GM12878 (cell line): ENCODE data around the gene CSRP3. TPM values are rescaled to one million over a fixed set of nuclear protein-coding genes. Genes with fewer than 3 reads are reported as not detected.

Source experiments
- ATAC-seq: fragments of 200-7000 bp; cut with Tn5 transposase; 3 replicates; pipeline ENCODE4 v1.9.1; 2020; ENCODE audit warnings: mild to moderate bottlenecking, moderate library complexity
- BruUV-seq: library from RNA; stranded (reverse); fragments of 400-500 nt; replicated peaks from 2 replicates; lab custom pipeline; 2021; lab: Mats Ljungman, UMichigan
- CTCF ChIA-PET: fragments of 300-600 bp; sonication (Branson Sonifier 250); formaldehyde crosslinking; extraction: SDS; loops from one replicate; lab custom pipeline; 2021; ENCODE audit warnings: inconsistent platforms; lab: Yijun Ruan, JAX
- POLR2A ChIA-PET: fragments of 350-600 bp; formaldehyde crosslinking; extraction: SDS; loops from one replicate; lab custom pipeline; 2021; ENCODE audit warnings: inconsistent platforms; lab: Charles Lee
- RAD21 ChIA-PET: fragments of 300-600 bp; sonication (Branson Sonifier 250); formaldehyde crosslinking; loops from one replicate; lab custom pipeline; 2023; ENCODE audit warnings: antibody characterized with exemption; ENCODE audit not compliant: unreplicated experiment; lab: Charles Lee
- SMC1A ChIA-PET: fragments of 300-600 bp; sonication (Branson Sonifier 250); formaldehyde crosslinking; loops from one replicate; lab custom pipeline; 2023; ENCODE audit not compliant: unreplicated experiment, uncharacterized antibody; lab: Charles Lee
- DNase-seq: peaks from one replicate; pipeline ENCODE4 v3.0.0-alpha.2; 2011; ENCODE audit warnings: low read depth, low spot score
- FAIRE-seq: peaks from 3 replicates; lab custom pipeline; 2011; peaks lifted over from hg19 to GRCh38; lab: Jason Lieb, UNC
- H2AFZ ChIP-seq: 2 replicates; pipeline ENCODE4 v1.6.0; 2011; ENCODE audit warnings: low read depth, low read length, control low read depth; ENCODE audit not compliant: control insufficient read depth
- H3K27ac ChIP-seq: 2 replicates; pipeline ENCODE4 v1.5.1; 2011; ENCODE audit warnings: control low read depth; ENCODE audit not compliant: control insufficient read depth, insufficient read depth
- H3K27me3 ChIP-seq, 2 experiments: replicated peaks in 1 of 2; 2 replicates each; pipeline versions ENCODE4 v1.6.0 to v1.6.1; 2011; ENCODE audit warnings: low read length in 1 of 2; ENCODE audit not compliant: control insufficient read depth in 2 of 2, insufficient read depth in 2 of 2
- H3K36me3 ChIP-seq, 2 experiments: 2 replicates each; pipeline ENCODE4 v1.5.1; 2011; ENCODE audit warnings: low read length in 1 of 2; ENCODE audit not compliant: control insufficient read depth in 2 of 2, insufficient read depth in 2 of 2
- H3K4me1 ChIP-seq: 2 replicates; pipeline ENCODE4 v1.6.1; 2011; ENCODE audit warnings: mild to moderate bottlenecking, low read length, moderate library complexity, mixed read lengths; ENCODE audit not compliant: control insufficient read depth, insufficient read depth
- H3K4me2 ChIP-seq: 2 replicates; pipeline ENCODE4 v1.6.0; 2011; ENCODE audit warnings: control low read depth; ENCODE audit not compliant: control insufficient read depth, insufficient read depth
- H3K4me3 ChIP-seq: fragments of 200-600 bp; sonication (generic); 2 replicates; pipeline ENCODE4 v1.5.1; 2016
- H3K79me2 ChIP-seq: 2 replicates; pipeline ENCODE4 v1.6.0; 2011; ENCODE audit warnings: low read length; ENCODE audit not compliant: control insufficient read depth, insufficient read depth
- H3K9ac ChIP-seq: 2 replicates; pipeline ENCODE4 v1.8.0; 2011; ENCODE audit warnings: low read length, control low read depth, mixed read lengths; ENCODE audit not compliant: control insufficient read depth, insufficient read depth
- H3K9me3 ChIP-seq: replicated peaks from 3 replicates; pipeline ENCODE4 v1.5.1; 2011; ENCODE audit warnings: mild to moderate bottlenecking, low read length; ENCODE audit not compliant: control insufficient read depth, insufficient read depth
- H4K20me1 ChIP-seq: 2 replicates; pipeline ENCODE4 v1.6.0; 2011; ENCODE audit not compliant: control insufficient read depth, insufficient read depth
- CHD1 ChIP-seq: IDR thresholded peaks from 2 replicates; pipeline ENCODE4 v1.6.1; 2012; ENCODE audit warnings: low read depth, low read length, improper control_type of control experiment
- CTCF ChIP-seq, 3 experiments: IDR thresholded peaks in 2 of 3; conservative IDR thresholded peaks in 1 of 3; 2 replicates each; pipeline ENCODE4 v1.5.1; 2011; ENCODE audit warnings: low read depth in 3 of 3, low read length in 3 of 3, mild to moderate bottlenecking in 3 of 3, control low read depth in 2 of 3, moderate library complexity in 2 of 3, inconsistent platforms in 1 of 3, mixed read lengths in 1 of 3; ENCODE audit not compliant: control insufficient read depth in 2 of 3, insufficient read depth in 1 of 3; ENCODE audit errors: extremely low read depth in 1 of 3
- EZH2 ChIP-seq: IDR thresholded peaks from 2 replicates; pipeline ENCODE4 v1.6.1; 2012; ENCODE audit warnings: low read depth, mild to moderate bottlenecking, control low read depth, inconsistent platforms, low read length, borderline replicate concordance; ENCODE audit not compliant: control insufficient read depth
- IRF4 ChIP-seq: IDR thresholded peaks from 2 replicates; pipeline ENCODE4 v1.6.1; 2011; ENCODE audit warnings: low read depth, low read length
- MYC ChIP-seq: IDR thresholded peaks from 2 replicates; pipeline ENCODE4 v1.6.1; 2011; ENCODE audit warnings: mild to moderate bottlenecking, low read length, moderate library complexity, inconsistent platforms; ENCODE audit not compliant: insufficient read depth, insufficient replicate concordance, insufficient read length, severe bottlenecking
- NFXL1 ChIP-seq: fragments of 450-650 bp; IDR thresholded peaks from 2 replicates; pipeline ENCODE4 v1.6.1; 2017; ENCODE audit warnings: antibody characterized with exemption, mild to moderate bottlenecking, borderline replicate concordance
- RBBP5 ChIP-seq: fragments of 200-600 bp; sonication (generic); conservative IDR thresholded peaks from 2 replicates; pipeline ENCODE4 v1.6.1; 2016
- TCF7 ChIP-seq: IDR thresholded peaks from 2 replicates; pipeline ENCODE4 v1.6.1; 2014; ENCODE audit warnings: antibody characterized with exemption, borderline replicate concordance
- WGBS: methylation state at CpG from one replicate; pipeline ENCODE4 v1.1.6; 2016; ENCODE audit warnings: low lambda C conversion rate; ENCODE audit not compliant: insufficient replicate concordance, insufficient coverage; ENCODE audit errors: missing lambda C conversion rate; 5-methylcytosine and 5-hydroxymethylcytosine counted together
- in situ Hi-C: fragments of 300-500 bp; cut with MboI; formaldehyde crosslinking; loops from 9 replicates; pipeline ENCODE4 v1.14.3; 2018; ENCODE audit warnings: mixed read lengths
- intact Hi-C: fragments of 100-400 bp; cut with micrococcal nuclease; formaldehyde crosslinking; loops from one replicate; pipeline ENCODE4 v1.14.2; 2022; ENCODE audit not compliant: unreplicated experiment
- polyA plus RNA-seq, 11 experiments: library from polyadenylated mRNA; depleted of rRNA in 4 of 11; unstranded in 6 of 11; stranded (reverse) in 5 of 11; fragments of >200 nt; fragmentation: Nextera tagmentation in 4 of 11; fragmentation: Illumina TruSeq in 1 of 11; extraction: Ambion mirVana in 4 of 11; extraction: Trizol in 1 of 11; gene quantifications; 1 replicate in 1 of 11; 2 replicates in 10 of 11; pipeline versions ENCODE4 v1.2.1 to v1.2.3, GENCODE V29; 2011 to 2016; ENCODE audit warnings: inconsistent platforms in 2 of 11, missing spikeins in 2 of 11, low read depth in 1 of 11
- total RNA-seq, 4 experiments: library from RNA; depleted of rRNA in 3 of 4; stranded (reverse); fragments of >200 nt in 3 of 4; fragmentation: Illumina TruSeq in 1 of 4; extraction: Trizol in 1 of 4; gene quantifications; 2 replicates each; pipeline versions ENCODE4 v1.2.1 to v1.2.3, GENCODE V29; 2013 to 2021

Gene CSRP3
- total and polyA plus RNA-seq, 10 of the 15 experiments (the other 5 are each of a cell fraction or from before 2014, with no cell fraction given) = not detected

DNA sequence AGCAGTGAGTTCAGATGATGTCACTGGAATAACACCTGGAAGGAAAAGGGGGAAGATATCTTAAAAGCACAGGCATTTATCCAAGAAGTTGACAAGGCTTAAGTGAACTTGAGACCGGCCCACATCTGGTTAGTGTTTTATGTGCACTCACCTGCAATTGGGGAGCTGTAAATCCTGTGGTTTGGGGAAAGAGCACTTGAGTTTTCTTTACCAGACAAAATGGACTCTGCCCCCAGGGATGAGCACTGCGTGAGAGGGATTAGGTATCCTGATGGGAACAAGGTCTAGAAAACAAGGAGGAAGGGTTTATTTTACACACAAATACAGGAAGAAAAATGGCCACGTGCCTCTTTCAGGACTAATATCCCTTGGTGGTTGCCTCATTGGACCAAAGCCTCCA lies 23.8 kb upstream of the CSRP3 start:
- no peak overlapping the region for H2AFZ ChIP-seq
- FAIRE-seq = no peak
- ChIA-PET CTCF (no interaction called here), RAD21 (no interaction called here), POLR2A (no interaction called here), SMC1A (no interaction called here)
- intact Hi-C loops (no loop called here), in situ Hi-C loops (no loop called here)
- no peaks in the 10 kb centered on the region for H3K9me3 ChIP-seq
- DNase-seq = no peak
- H3K27me3 ChIP-seq = no peaks in the 10 kb centered on the region
- no peaks in the 10 kb centered on the region for H4K20me1 ChIP-seq
- H3K79me2 ChIP-seq = no peaks in the 10 kb centered on the region
- H3K9ac ChIP-seq = no peak overlapping the region
- no peaks in the 10 kb centered on the region for H3K4me1 ChIP-seq
- BruUV-seq = no TSS peak
- peaks cover 7 to 8% of the 10 kb centered on the region in 2 experiments for H3K36me3 ChIP-seq
- WGBS = 96% methylated on average over 3 of the region's 3 CpGs
- ATAC-seq = no peak
- H3K27ac ChIP-seq = no peak overlapping the region
- no peak overlapping the region for H3K4me2 ChIP-seq
- H3K4me3 ChIP-seq = no peak overlapping the region
- TF ChIP-seq EZH2 (no peak), TCF7 (no peak), NFXL1 (no peak), MYC (no peak), IRF4 (no peak), CHD1 (no peak), RBBP5 (no peak), CTCF (IDR thresholded peaks at IDR 0.05 in 2 of 3, conservative IDR thresholded peaks at IDR 0.05 in 1 of 3; ENCODE audit: control insufficient read depth in 2 of 3, extremely low read depth in 1 of 3, insufficient read depth in 1 of 3, low read depth in 3 of 3, low read length in 3 of 3) (no peak)
